Duodenal mucosa (tissue), 2 donors: ENCODE results near the gene MRPL16.
A peak's percentile ranks its signal among the peaks of the same experiment; 100 is the strongest.

ENCODE experiments used
- H3K27ac ChIP-seq: one replicate; pipeline ENCODE4 v1.7.0; 2013; ENCODE audit warnings: low read depth, low read length
- H3K27me3 ChIP-seq, 2 donors: one replicate each; pipeline ENCODE4 v1.7.0; 2013; ENCODE audit warnings: low read length in 2 of 2, control low read depth in 1 of 2; ENCODE audit not compliant: insufficient read depth in 2 of 2, control insufficient read depth in 1 of 2
- H3K36me3 ChIP-seq, 2 donors: one replicate each; pipeline ENCODE4 v1.7.0; 2013; ENCODE audit warnings: low read length in 2 of 2, control low read depth in 1 of 2; ENCODE audit not compliant: insufficient read depth in 2 of 2, control insufficient read depth in 1 of 2
- H3K4me1 ChIP-seq, 2 donors: one replicate each; pipeline ENCODE4 v1.7.0; 2013; ENCODE audit warnings: low read length in 2 of 2, control low read depth in 1 of 2; ENCODE audit not compliant: insufficient read depth in 2 of 2, control insufficient read depth in 1 of 2
- H3K4me3 ChIP-seq, 2 donors: one replicate each; pipeline ENCODE4 v1.7.0; 2013; ENCODE audit warnings: low read length in 2 of 2, low read depth in 1 of 2
- H3K9ac ChIP-seq, 2 donors: one replicate each; pipeline ENCODE4 v1.7.0; 2013; ENCODE audit warnings: low read length in 2 of 2, low read depth in 1 of 2
- H3K9me3 ChIP-seq, 2 donors: one replicate each; pipeline ENCODE4 v1.7.0; 2013; ENCODE audit warnings: low read length in 2 of 2, control low read depth in 1 of 2; ENCODE audit not compliant: control insufficient read depth in 1 of 2

The MRPL16 gene

GRCh38 chr11:59765068-59765735 lies 45.4 kb downstream of the MRPL16 start:
- Histone ChIP-seq H3K36me3 (peaks cover 7 to 13% of the 10 kb centered on the region in 2 donors), H3K27me3 (no peaks in the 10 kb centered on the region), H3K4me3 (no peak overlapping the region), H3K27ac (no peak overlapping the region), H3K4me1 (peaks cover 41 to 44% of the 10 kb centered on the region in 2 donors), H3K9me3 (no peaks in the 10 kb centered on the region), H3K9ac (no peak overlapping the region)

GRCh38 chr11:59761993-59762392 lies 48.6 kb downstream of the MRPL16 start:
- Histone ChIP-seq H3K27me3 (no peaks in the 10 kb centered on the region), H3K36me3 (peaks cover 7 to 15% of the 10 kb centered on the region in 2 donors), H3K4me3 (no peak overlapping the region), H3K4me1 (peaks cover 39 to 59% of the 10 kb centered on the region in 2 donors), H3K9ac (no peak overlapping the region), H3K9me3 (no peaks in the 10 kb centered on the region), H3K27ac (no peak overlapping the region)

- H3K4me1 ChIP-seq: peaks cover 39 to 59% of the 10 kb centered on the region in 2 donors
- H3K9me3 ChIP-seq: no peaks in the 10 kb centered on the region
- peaks cover 7 to 15% of the 10 kb centered on the region in 2 donors for H3K36me3 ChIP-seq
- no peaks in the 10 kb centered on the region for H3K27me3 ChIP-seq
- H3K27ac ChIP-seq: no peak overlapping the region
- no peak overlapping the region for H3K4me3 ChIP-seq
- H3K9ac ChIP-seq: no peak overlapping the region
Measured at GRCh38 chr11:59760771-59761170, 49.8 kb downstream of the MRPL16 start.

GRCh38 chr11:59759900-59760299 lies 50.7 kb downstream of the MRPL16 start:
- Histone ChIP-seq H3K36me3 (peaks cover 7 to 15% of the 10 kb centered on the region in 2 donors), H3K27me3 (no peaks in the 10 kb centered on the region), H3K4me1 (peaks cover 31 to 53% of the 10 kb centered on the region in 2 donors), H3K27ac (no peak overlapping the region), H3K9ac (no peak overlapping the region), H3K4me3 (no peak overlapping the region), H3K9me3 (no peaks in the 10 kb centered on the region)

GRCh38 chr11:59758401-59759037 lies 52.1 kb downstream of the MRPL16 start:
- Histone ChIP-seq H3K27ac (no peak overlapping the region), H3K9me3 (no peaks in the 10 kb centered on the region), H3K27me3 (no peaks in the 10 kb centered on the region), H3K36me3 (peaks cover 7 to 15% of the 10 kb centered on the region in 2 donors), H3K4me3 (no peak overlapping the region), H3K4me1 (peaks cover 33 to 52% of the 10 kb centered on the region in 2 donors), H3K9ac (no peak overlapping the region)

GRCh38 chr11:59756845-59757244 lies 53.7 kb downstream of the MRPL16 start:
- Histone ChIP-seq H3K27me3 (no peaks in the 10 kb centered on the region), H3K4me3 (peak overlapping the region; percentile 85 to 87), H3K4me1 (peaks cover 26 to 46% of the 10 kb centered on the region in 2 donors), H3K9me3 (no peaks in the 10 kb centered on the region), H3K27ac (peak overlapping the region; percentile 88), H3K9ac (peak overlapping the region; percentile 76 to 88), H3K36me3 (peaks cover 7 to 10% of the 10 kb centered on the region in 2 donors)

- H3K36me3 ChIP-seq: peaks cover 7 to 10% of the 10 kb centered on the region in 2 donors
- peaks cover 26 to 43% of the 10 kb centered on the region in 2 donors for H3K4me1 ChIP-seq
- peak overlapping the region; percentile 88 for H3K27ac ChIP-seq
- no peaks in the 10 kb centered on the region for H3K27me3 ChIP-seq
- peak overlapping the region; percentile 76 to 88 for H3K9ac ChIP-seq
- peak overlapping the region; percentile 85 to 87 for H3K4me3 ChIP-seq
- no peaks in the 10 kb centered on the region for H3K9me3 ChIP-seq
Measured at GRCh38 chr11:59756558-59756840, 54.1 kb downstream of the MRPL16 start.
